ENCODE results near the gene EPS8L3. TPM values are rescaled to one million over a fixed set of nuclear protein-coding genes. Genes with fewer than 3 reads are reported as not detected.

The EPS8L3 gene
- total RNA-seq: not detected in 2 replicates

GRCh38 chr1:109763646-109764415 lies at the start of gene EPS8L3:
Gene EPS8L3, minus strand, starts transcription at chr1:109763923. Its CDS starts 2,174 bp downstream, at chr1:109761749.
- no peak for TF ChIP-seq CTCF (IDR thresholded peaks at IDR 0.05; ENCODE audit: insufficient read depth, low read depth, low read length)
- H3K4me3 ChIP-seq (ENCODE audit: low read depth, low read length): no peak within 1 kb of the TSS
- no peak for DNase-seq (ENCODE audit: low read depth)

- no peak for DNase-seq (ENCODE audit: low read depth)
- no peak overlapping the region for H3K4me3 ChIP-seq (ENCODE audit: low read depth, low read length)
- TF ChIP-seq CTCF (IDR thresholded peaks at IDR 0.05; ENCODE audit: insufficient read depth, low read depth, low read length): no peak
Observed at GRCh38 chr1:109812691-109813393, 49.1 kb upstream of the EPS8L3 start.

GRCh38 chr1:109808703-109809102 lies 45.0 kb upstream of the EPS8L3 start:
- no peak for DNase-seq (ENCODE audit: low read depth)
- TF ChIP-seq CTCF (IDR thresholded peaks at IDR 0.05; ENCODE audit: insufficient read depth, low read depth, low read length): no peak
- no peak overlapping the region for H3K4me3 ChIP-seq (ENCODE audit: low read depth, low read length)

GRCh38 chr1:109807822-109808680 lies 44.3 kb upstream of the EPS8L3 start:
- H3K4me3 ChIP-seq (ENCODE audit: low read depth, low read length): no peak overlapping the region
- no peak for TF ChIP-seq CTCF (IDR thresholded peaks at IDR 0.05; ENCODE audit: insufficient read depth, low read depth, low read length)
- no peak for DNase-seq (ENCODE audit: low read depth)

- H3K4me3 ChIP-seq (ENCODE audit: low read depth, low read length): no peak overlapping the region
- no peak for DNase-seq (ENCODE audit: low read depth)
- no peak for TF ChIP-seq CTCF (IDR thresholded peaks at IDR 0.05; ENCODE audit: insufficient read depth, low read depth, low read length)
Observed at GRCh38 chr1:109807402-109807801, 43.7 kb upstream of the EPS8L3 start.

- TF ChIP-seq CTCF (IDR thresholded peaks at IDR 0.05; ENCODE audit: insufficient read depth, low read depth, low read length): no peak
- DNase-seq (ENCODE audit: low read depth): no peak
- no peak overlapping the region for H3K4me3 ChIP-seq (ENCODE audit: low read depth, low read length)
Observed at GRCh38 chr1:109806733-109807400, 43.1 kb upstream of the EPS8L3 start.

All from fibroblast of villous mesenchyme (primary cell).